Measurements from ENCODE around the gene MPPE1.

GRCh38 chr18:11944786-11945185, 36.7 kb upstream of the MPPE1 start:
- no peak for TF ChIP-seq CTCF (conservative IDR thresholded peaks at IDR 0.05; ENCODE audit: low read depth, low read length)
- no peak for TF ChIP-seq EZH2phosphoT487 (IDR thresholded peaks at IDR 0.05; ENCODE audit: borderline replicate concordance, low read length)

Measured in PC-3 (cell line).